Epithelial cell of prostate (primary cell): ENCODE data around the gene CDHR4.
"Not testable (repeated sequence)": the region's sequence is repeated elsewhere in the genome, so short reads cannot be mapped to it uniquely, and the experiment has no call there.

Source experiments
- DNase-seq: peaks from one replicate; pipeline ENCODE4 v3.0.0-alpha.2; 2011; ENCODE audit warnings: low read depth, low spot score
- H3K27ac ChIP-seq: fragments of 450-650 bp; 2 replicates; pipeline ENCODE4 v1.5.1; 2017; ENCODE audit warnings: mild to moderate bottlenecking

The CDHR4 gene, protein sequence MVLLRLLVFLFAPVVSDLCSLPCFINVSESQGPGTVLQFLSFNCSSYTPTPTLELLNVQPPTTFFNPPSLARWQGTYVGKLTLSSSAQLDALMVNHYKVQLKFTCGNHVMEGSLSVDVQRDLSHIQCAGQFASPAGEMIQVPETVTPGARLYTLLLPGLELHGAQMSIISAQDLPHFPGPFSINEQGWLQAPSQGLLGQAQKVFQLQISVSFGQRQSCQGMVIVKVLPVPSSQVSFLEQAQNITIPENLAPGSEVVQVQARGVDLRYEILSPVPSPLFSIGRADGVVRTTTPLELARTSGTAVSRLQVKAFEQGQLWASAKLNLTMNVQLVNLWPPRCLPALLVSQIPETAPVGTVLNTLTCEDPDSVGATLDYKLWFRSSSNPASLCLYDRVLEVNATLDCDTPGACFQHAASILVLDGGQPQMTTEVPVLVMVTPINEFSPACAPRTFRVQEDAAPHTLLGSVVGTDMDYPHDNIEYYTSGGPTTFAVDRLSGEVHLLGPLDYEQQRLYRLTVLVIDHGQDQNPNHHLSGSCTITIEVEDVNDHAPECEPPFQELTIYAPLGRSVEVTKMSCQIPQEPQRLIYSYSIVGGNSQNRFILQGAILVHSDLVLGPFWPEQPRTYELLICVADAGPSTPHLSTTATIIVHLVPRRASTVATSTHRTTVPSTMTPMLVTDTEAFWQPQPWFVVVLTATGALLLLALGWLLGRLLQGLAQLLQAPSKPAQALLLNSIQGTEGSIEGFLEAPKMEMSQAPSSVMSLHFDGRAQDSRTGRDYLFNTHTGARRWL

GRCh38 chr3:49799761-49800160 is at the start of gene CDHR4:
TSS of gene CDHR4 (minus strand) at chr3:49799873. CDS start at chr3:49799812, 61 bp downstream.
- peak; percentile 49 for DNase-seq
- no peak within 1 kb of the TSS for H3K27ac ChIP-seq

DNA sequence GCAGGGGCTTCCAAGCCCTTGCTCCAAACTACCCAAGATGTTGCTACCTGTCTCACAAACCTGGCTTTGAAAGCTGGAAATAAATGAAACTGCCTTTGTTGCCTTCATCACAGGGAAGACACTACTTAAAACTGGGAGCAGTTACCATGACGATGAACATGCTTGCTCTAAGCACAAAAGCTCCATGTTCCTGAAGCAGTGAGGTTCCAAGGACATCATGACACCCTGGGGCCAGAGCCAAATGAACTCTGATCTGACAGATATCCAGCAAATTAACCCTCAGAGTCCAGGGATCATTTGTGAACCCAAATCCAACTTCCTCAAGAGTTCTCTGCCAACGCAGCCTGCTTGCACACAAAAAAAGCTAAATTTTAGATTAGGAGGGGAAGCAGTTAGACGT is 46.0 kb upstream of the CDHR4 start:
- no peak overlapping the region for H3K27ac ChIP-seq
- no peak for DNase-seq

DNA sequence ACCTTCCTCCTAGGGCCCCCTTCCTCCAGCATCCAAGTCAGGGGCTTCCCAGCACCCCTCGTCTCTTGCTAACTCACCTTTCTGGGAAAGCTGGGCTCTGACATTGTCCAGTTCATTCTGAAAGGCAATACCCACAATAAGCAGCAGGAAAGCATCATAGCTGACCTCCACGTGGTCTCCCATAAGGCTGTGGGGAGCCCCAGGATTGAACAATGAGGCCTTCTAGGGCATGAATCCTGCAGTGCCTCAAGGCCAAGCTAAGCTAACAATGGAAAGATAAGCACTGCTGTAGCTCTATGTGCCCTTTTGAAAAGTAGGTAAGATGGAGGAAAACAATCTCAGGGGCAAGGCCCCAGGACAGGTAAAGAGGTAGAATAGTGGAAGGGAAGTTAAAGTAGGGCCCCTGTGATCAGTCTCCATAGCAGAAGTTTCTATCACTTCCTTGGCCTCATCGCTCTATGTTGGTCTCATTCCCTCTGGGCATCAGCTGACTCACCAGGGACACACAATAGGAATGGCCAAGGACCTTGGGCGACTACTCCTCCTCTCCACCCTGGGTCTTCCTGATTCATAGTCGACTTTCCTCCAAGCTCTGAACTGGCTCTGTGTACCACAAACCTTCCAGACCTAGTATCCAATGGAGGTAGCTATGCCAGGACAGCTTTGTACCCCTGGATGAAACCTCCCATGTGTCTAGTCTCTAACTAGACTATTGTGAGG is 45.0 kb upstream of the CDHR4 start:
- H3K27ac ChIP-seq, result no peak overlapping the region
- DNase-seq, result no peak

DNA sequence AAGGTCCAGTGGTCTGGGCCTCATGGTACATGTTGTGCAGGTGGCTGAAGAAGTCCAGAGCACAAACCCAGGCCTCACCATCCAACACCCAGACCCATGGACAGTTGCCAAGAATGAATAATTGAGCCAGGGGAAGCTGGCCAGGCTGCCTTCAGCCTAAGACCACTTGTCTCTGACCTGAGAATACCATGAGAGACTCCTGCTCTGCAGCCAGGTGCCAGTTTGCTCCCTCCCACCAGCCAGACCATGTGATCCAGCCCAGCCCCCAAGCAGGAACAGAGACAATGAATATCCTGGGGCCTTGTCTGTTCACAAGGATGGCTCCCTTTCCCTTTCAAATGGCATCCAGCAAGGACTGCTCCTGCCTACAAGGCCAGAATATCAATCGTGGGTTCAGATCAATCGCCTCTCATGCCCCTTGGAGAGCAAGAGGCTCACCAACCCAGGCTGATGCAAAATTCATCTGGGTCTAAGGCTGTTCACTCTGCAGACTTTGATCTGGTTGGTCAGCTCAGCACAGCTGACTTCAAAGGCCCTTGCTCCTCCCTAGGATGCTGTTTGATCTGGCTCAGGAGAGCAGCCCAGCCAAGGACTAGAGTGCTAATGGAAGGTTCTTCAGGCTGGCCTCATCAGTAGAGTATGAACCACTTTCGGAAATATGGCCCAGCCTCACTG is 43.3 kb upstream of the CDHR4 start:
- no peak overlapping the region for H3K27ac ChIP-seq
- no peak for DNase-seq

DNA sequence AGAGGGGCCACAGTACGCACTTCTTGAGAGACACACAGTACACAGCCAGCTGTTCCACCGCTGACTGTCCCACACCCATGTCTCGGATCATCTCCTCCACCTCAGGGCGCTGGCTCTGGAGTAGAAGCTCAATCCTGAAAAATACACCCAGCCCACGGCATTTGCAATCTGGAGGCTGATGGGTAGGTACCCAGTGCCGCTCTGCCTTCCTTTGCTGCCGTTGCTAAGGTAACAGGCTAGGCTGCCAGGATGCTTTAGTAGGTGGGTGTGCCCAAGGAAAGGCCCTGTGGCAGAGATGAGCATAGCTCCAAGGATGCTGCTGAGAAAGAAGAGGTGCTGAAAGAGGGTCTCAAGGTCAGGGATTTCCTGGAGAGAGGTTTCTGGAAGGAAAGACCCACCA is 42.1 kb upstream of the CDHR4 start:
- no peak for DNase-seq
- no peak overlapping the region for H3K27ac ChIP-seq

GRCh38 chr3:49841126-49841696 is 41.5 kb upstream of the CDHR4 start:
- no peak for DNase-seq
- no peak overlapping the region for H3K27ac ChIP-seq

GRCh38 chr3:49840388-49840787 is 40.7 kb upstream of the CDHR4 start:
- no peak overlapping the region for H3K27ac ChIP-seq
- no peak for DNase-seq

DNA sequence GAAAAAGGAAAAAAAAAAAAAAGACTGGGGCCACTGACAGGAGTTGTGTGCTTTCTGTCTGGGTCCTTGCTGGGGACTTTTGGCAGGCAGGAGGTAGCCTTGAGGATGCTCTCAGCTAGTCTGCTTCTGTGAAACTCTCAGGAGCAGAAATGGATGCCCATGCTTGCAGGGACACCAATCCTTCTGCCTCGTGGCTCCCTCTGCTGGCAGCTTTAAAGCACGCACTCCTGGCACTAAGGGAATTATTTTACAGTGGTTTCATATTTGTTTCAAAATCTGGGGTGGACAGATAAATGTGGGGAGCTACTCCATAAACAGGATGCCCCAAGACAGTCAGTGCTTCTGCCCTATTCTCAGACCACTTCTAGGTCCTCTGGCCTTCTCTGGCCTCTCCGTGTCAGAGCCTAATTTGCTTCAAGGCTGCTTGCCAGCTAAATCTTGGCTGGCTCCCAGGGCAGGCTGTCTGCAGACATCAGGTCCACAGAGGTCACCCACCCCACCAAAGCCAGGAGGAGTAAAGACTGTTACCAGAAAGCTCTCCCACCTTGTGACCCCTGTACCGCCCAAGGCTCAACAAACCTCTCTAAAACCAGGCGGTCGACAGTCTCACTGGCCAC is 39.6 kb upstream of the CDHR4 start:
- H3K27ac ChIP-seq, result no peak overlapping the region
- DNase-seq, result peak; percentile 12

DNA sequence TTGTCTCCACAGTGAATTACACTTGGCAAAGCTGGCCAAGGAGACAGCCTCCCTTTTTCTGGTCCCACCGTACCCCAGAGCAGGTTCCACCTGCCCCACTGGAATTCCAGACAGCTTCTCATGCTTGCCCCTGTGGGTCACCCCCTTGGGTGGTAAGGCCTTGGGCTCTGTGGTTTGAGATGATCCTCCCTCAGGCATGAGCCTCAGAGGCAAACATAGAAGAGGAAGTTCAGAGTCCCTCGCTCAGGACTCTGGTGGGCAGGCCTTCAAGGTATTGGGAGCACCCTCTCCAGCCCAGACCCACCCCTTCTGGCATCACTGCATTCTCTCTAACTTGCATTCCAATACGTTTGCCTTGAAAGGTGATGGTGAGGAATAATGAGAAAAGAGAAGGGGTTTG is 31.7 kb upstream of the CDHR4 start:
- no peak for DNase-seq
- H3K27ac ChIP-seq, result no peak overlapping the region

DNA sequence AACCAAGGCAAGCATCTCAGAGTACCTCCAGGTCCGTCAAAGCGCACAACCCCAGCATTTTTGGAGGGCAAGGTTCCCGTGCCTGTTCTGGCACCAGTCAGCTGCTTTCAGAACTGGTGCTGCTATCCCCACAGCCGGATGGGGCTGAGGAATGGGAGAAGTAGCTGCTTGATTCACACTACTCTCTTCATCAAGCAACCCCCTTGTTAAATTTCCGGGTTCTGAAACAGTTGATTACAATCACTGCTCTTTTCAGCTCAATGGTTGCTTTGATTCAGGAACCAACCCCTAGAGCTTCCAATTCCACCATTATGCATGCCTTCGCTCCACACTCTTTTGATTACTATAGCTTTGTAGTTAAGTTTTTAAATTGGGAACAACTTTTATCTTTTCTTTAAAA is 26.3 kb upstream of the CDHR4 start:
- H3K27ac ChIP-seq, result no peak overlapping the region
- no peak for DNase-seq

GRCh38 chr3:49823131-49823530 is 23.5 kb upstream of the CDHR4 start:
- H3K27ac ChIP-seq, result not testable (repeated sequence)

GRCh38 chr3:49813497-49814174 is 14.0 kb upstream of the CDHR4 start, which contains the start of gene UBA7:
TSS of gene UBA7 (minus strand) at chr3:49813953. CDS start at chr3:49813787, 166 bp downstream.
- no peak for DNase-seq
- H3K27ac ChIP-seq, result no peak within 1 kb of the TSS

More at GRCh38 chr3:49823131-49823530, 23.5 kb upstream of the CDHR4 start:
- not testable (repeated sequence) for DNase-seq

DNA sequence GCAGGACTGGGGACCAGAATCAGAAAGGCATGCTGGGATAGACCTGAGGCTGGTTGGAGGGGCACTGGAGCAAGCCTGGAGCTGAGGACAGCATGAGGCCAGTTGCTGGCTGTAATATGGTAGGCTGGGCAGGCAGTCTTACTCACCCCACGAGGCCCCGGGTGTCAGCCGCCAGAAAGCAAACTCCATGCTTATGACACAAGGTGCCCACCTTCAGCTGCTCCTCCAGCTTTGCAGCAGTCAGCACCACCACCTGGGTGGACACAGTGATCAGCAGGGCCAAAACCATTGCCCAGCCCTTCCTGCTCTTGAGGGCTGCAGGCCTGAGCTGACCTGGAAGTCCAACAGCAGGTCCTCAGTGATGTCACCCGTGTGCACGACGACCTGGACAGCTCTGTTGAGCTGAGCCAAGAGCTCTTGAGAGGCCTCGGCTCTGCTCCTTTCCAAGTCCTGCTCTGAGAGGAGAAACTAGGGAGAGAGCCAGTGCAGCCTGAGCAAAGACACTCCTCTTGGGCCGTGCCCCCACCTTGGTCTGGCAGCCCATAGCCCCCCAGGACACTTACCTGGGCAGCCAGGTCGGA is 13.3 kb upstream of the CDHR4 start:
- DNase-seq, result no peak
- H3K27ac ChIP-seq, result no peak overlapping the region

DNA sequence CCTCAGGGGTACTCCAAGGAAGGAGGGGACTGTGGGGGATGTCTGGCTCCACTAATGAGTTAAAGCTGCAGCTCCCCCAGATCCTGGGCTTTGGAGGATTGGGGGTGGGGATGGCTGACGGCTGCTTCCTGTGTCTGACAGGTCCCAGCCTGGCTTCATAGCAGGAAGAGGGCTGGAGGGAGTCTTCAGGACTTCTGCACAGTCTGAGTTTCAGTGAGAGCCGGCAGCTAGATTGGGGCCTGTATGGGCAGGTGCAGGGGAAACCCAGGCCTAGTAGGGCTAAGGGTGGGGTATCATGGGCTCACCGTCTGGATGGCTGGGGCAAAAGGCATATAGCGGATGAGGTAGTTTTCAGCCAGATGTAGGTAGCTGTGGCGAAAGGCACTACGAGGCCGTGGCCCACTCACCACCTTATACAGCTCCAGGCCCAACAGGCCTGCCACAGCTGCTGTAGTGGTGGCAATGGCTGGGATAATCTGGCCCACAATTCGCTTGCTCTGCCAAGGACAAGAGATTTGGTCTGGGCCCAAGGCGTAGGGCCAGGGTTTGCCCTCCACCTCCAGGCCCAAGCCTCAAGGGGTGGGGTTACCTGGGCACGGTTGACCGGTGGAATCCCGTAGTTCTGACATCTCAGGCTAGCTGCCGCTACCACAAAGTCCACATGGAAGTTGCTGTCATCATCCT is 7.9 kb upstream of the CDHR4 start:
- H3K27ac ChIP-seq, result no peak overlapping the region
- DNase-seq, result no peak

- no peak for DNase-seq
- no peak overlapping the region for H3K27ac ChIP-seq
Observed at GRCh38 chr3:49806850-49807249, 7.2 kb upstream of the CDHR4 start.

GRCh38 chr3:49805897-49806701 is 6.4 kb upstream of the CDHR4 start:
- H3K27ac ChIP-seq, result no peak overlapping the region
- no peak for DNase-seq

DNA sequence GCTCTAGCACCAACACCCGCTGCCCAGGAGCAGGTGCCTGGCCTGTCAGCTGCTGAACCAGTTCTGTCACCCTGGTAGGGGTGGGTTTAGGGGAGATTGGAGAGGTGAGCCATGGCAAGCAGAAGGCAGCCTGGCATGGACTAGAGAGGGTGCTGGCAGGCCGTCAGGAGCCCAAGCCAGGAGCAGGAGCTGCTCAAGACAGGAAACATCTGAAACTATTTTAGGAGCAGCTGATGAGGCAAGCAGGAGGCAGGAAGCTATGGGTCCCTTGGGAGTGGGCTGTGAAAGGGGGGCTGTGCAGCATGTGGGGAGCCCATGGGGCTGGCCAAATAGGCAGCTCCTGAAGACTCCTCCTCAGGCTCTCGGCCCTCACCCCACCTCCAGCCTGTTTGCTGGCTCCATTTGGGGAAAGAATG is 5.7 kb upstream of the CDHR4 start:
- DNase-seq, result no peak
- H3K27ac ChIP-seq, result no peak overlapping the region
